Gastrocnemius medialis (tissue), 4 donors: ENCODE data around the gene FRA10AC1.

Experiments used
- POLR2A ChIP-seq, 2 donors: fragments of 450-650 bp; IDR thresholded peaks; one replicate each; pipeline ENCODE4 v1.6.1; 2017; ENCODE audit warnings: antibody characterized with exemption in 2 of 2, mild to moderate bottlenecking in 2 of 2, moderate library complexity in 2 of 2
- TF ChIP-seq, protein P1 (sequence below), 5 experiments: fragments of 450-650 bp in 3 of 5; fragments of 200-600 bp in 2 of 5; sonication (generic) in 2 of 5; IDR thresholded peaks in 4 of 5; conservative IDR thresholded peaks in 1 of 5; 1 replicate in 4 of 5; 2 replicates in 1 of 5; pipeline ENCODE4 v1.5.1; 2016 to 2019; ENCODE audit warnings: antibody characterized with exemption in 5 of 5, mild to moderate bottlenecking in 3 of 5, moderate library complexity in 3 of 5

DNA sequence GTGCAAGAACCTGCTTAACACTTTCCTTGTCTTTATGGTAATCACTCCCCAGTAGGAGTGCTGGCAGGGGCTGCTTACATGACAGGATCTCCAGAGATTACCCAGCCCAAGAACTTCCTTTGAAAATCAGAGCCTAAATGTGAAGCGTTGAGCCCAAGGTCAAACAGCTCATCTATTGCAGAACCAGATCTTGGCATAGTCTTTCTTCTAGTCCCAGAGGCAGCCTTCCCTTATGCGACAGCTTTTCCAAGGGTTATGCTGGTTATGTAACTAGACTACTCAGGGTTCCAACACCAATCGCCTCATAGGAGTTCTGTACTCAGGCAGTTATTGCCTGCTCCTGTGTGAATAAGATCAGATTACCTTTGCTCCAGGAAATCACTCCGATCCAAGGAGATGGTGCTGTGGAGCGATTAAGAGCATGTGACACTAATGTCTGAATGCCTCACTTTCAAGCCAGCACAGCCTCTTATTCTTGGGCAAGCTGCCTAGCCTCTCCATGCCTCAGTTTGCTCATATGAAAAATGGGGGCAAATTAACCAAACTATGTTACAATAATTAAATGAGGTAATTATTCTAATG is 46.9 kb upstream of the FRA10AC1 start:
- TF ChIP-seq, protein P1, sequence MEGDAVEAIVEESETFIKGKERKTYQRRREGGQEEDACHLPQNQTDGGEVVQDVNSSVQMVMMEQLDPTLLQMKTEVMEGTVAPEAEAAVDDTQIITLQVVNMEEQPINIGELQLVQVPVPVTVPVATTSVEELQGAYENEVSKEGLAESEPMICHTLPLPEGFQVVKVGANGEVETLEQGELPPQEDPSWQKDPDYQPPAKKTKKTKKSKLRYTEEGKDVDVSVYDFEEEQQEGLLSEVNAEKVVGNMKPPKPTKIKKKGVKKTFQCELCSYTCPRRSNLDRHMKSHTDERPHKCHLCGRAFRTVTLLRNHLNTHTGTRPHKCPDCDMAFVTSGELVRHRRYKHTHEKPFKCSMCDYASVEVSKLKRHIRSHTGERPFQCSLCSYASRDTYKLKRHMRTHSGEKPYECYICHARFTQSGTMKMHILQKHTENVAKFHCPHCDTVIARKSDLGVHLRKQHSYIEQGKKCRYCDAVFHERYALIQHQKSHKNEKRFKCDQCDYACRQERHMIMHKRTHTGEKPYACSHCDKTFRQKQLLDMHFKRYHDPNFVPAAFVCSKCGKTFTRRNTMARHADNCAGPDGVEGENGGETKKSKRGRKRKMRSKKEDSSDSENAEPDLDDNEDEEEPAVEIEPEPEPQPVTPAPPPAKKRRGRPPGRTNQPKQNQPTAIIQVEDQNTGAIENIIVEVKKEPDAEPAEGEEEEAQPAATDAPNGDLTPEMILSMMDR (IDR thresholded peaks at IDR 0.05 in 4 of 5, conservative IDR thresholded peaks at IDR 0.05 in 1 of 5), result no peak
- no peak for TF ChIP-seq POLR2A (IDR thresholded peaks at IDR 0.05)
